ENCODE results near the gene MRPS24.
"Not testable (repeated sequence)": the region's sequence is repeated elsewhere in the genome, so short reads cannot be mapped to it uniquely, and the experiment has no call there.

MRPS24 gene

DNA sequence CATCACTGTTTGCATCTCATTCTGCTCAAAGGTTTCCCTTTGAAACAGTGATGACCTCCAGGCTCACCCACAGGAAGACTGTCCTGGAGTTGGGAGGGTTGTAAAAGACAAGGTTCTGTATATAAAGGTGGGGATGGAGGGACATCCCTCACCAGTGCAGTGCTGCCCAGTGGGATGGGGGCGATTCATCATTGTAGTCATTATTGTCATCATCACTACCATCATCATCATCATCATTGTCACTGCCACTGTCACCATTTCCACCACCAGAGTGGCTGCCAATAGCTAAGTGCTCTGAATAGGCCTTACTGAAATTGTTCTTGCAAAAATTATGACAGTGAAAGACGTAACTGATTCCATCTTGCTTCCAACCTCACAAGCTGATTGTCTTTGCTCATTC, 24.7 kb downstream of the MRPS24 start:
- in situ Hi-C loops (cut with HindIII; ENCODE audit: low sequenced_read_pairs) = no loop called here
- TF ChIP-seq, protein P1, sequence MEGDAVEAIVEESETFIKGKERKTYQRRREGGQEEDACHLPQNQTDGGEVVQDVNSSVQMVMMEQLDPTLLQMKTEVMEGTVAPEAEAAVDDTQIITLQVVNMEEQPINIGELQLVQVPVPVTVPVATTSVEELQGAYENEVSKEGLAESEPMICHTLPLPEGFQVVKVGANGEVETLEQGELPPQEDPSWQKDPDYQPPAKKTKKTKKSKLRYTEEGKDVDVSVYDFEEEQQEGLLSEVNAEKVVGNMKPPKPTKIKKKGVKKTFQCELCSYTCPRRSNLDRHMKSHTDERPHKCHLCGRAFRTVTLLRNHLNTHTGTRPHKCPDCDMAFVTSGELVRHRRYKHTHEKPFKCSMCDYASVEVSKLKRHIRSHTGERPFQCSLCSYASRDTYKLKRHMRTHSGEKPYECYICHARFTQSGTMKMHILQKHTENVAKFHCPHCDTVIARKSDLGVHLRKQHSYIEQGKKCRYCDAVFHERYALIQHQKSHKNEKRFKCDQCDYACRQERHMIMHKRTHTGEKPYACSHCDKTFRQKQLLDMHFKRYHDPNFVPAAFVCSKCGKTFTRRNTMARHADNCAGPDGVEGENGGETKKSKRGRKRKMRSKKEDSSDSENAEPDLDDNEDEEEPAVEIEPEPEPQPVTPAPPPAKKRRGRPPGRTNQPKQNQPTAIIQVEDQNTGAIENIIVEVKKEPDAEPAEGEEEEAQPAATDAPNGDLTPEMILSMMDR (IDR thresholded peaks at IDR 0.05; ENCODE audit: low read depth, low read length, missing control alignments) = no peak
- DNase-seq (ENCODE audit: low read depth) = no peak
- H3K4me3 ChIP-seq (ENCODE audit: low read depth, low read length) = no peak overlapping the region

DNA sequence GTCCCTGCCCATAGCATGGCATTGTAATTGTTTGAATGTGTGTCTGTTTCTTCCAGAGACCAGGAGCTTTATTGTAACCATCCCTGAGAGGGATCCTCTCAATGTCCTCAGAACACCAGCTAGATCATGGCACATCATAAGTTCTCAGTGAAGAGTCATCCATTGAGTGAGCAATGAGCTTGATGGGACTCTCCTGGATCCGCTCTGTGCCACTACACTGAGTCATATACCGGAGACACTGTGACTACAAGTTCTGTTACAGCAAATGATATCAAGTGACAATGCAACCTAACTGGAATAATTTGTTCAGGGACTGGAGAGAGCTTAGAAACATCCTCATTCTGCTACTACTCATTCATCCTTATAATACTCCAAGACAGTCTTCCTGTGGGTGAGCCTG, 25.1 kb downstream of the MRPS24 start:
- DNase-seq (ENCODE audit: low read depth) = no peak
- TF ChIP-seq, protein P1 (IDR thresholded peaks at IDR 0.05; ENCODE audit: low read depth, low read length, missing control alignments) = no peak
- no peak overlapping the region for H3K4me3 ChIP-seq (ENCODE audit: low read depth, low read length)
- in situ Hi-C loops (cut with HindIII; ENCODE audit: low sequenced_read_pairs) = no loop called here

DNA sequence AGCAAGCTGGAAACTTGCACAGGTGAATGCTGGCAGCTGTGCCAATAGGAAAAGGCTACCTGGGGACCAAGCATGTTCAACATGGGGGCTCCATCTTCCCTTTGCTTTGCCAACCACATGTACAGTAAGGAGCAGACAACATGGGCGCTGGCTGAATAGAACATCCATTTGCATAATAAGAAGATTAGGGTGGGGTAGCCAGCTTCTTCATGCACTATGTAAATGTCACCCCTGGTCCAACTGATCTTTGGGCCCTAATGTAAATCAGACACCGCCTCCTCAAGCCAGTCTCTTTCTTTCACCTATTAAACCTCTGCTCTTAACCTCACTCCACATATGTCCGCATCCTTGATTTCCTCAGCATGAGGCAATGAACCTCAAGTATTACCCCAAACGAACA, 26.0 kb downstream of the MRPS24 start:
- H3K4me3 ChIP-seq (ENCODE audit: low read depth, low read length) = no peak overlapping the region
- TF ChIP-seq, protein P1 (IDR thresholded peaks at IDR 0.05; ENCODE audit: low read depth, low read length, missing control alignments) = no peak
- in situ Hi-C loops (cut with HindIII; ENCODE audit: low sequenced_read_pairs) = no loop called here
- no peak for DNase-seq (ENCODE audit: low read depth)

DNA sequence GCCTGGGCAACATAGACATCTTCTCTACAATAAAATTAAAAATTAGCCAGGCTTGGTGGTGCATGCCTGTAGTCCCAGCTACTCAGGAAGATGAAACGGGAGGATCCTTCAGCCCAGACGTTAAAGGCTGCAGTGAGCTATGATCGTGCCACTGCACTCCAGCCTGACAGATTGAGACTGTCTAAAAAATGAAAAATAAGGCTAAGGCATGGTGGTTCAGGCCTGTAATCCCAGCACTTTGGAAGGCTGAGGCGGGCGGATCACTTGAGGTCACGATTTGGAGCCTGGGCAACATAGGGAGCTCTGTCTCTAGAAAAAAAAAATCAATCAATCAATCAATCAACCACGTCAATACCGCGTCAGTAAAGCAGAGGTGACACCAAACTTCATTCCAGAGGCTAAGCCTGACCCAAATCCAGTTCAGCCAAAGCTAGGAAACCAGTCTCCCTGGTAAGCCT, 31.1 kb downstream of the MRPS24 start:
- no peak for DNase-seq (ENCODE audit: low read depth)
- peak overlapping the region; percentile 24 for H3K4me3 ChIP-seq (ENCODE audit: low read depth, low read length)
- in situ Hi-C loops (cut with HindIII; ENCODE audit: low sequenced_read_pairs) = no loop called here
- TF ChIP-seq, protein P1 (IDR thresholded peaks at IDR 0.05; ENCODE audit: low read depth, low read length, missing control alignments) = no peak

DNA sequence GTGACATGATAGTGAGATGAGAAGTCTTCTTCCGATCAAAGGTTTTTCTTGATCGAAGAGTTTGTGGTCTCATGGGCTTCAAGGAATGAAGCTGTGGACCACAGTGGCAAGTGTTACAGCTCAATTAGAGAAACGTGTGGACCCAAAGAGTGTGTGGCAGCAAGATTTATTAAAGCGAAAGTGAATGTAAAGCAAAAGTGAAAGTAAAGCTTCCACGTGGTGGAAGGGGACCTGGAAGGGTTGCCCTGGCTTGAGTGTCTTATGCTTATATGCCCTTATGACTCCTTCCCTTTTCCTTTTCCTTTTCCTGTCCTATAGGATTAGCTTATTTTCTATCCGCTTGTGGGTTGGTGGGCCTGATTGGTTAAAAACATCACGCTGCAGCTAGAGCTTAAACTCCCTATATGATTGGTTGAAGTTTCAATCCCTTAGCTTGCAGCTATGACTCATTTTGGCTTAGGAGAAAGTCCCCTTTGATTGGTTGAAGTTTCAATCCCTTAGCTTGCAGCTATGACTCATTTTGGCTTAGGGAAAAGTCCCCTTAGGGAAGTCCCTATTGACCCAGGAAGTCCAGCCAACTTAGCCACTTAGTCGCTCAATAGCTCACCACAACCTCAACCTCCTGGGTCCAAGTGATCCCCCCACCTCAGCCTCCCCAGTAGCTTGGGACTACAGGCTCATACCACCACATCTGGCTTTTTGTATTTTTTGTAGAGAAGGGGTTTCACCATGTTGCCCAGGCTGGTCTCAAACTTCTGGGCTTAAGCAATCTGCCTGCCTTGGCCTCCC, 34.7 kb downstream of the MRPS24 start:
- no peak for DNase-seq (ENCODE audit: low read depth)
- TF ChIP-seq, protein P1 (IDR thresholded peaks at IDR 0.05; ENCODE audit: low read depth, low read length, missing control alignments) = no peak

DNA sequence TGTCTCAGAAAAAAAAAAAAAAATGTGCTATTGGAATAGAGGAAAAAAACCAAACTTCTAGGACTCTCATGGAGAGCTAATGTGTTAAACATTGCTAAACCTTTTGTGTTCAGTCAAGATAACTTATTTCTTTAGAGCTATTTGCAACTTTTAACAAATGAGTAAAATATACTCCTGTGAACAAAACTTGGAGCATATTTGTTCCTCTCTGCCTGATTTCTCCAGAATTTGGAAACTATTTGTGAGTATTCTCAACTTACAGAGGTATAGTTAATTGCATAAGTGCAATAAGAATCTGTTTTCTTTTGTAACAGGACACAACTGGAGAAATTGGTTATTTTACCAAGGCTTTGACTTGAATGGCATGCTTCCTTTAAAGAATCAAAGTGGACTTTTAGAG, 38.4 kb downstream of the MRPS24 start:
- in situ Hi-C loops (cut with HindIII; ENCODE audit: low sequenced_read_pairs); DNase-seq (ENCODE audit: low read depth); H3K4me3 ChIP-seq (ENCODE audit: low read depth, low read length): not testable (repeated sequence)

More for the DNA sequence above, 34.7 kb downstream of the MRPS24 start:
- H3K4me3 ChIP-seq (ENCODE audit: low read depth, low read length) = no peak overlapping the region
- in situ Hi-C loops (cut with HindIII; ENCODE audit: low sequenced_read_pairs) = no loop called here

DNA sequence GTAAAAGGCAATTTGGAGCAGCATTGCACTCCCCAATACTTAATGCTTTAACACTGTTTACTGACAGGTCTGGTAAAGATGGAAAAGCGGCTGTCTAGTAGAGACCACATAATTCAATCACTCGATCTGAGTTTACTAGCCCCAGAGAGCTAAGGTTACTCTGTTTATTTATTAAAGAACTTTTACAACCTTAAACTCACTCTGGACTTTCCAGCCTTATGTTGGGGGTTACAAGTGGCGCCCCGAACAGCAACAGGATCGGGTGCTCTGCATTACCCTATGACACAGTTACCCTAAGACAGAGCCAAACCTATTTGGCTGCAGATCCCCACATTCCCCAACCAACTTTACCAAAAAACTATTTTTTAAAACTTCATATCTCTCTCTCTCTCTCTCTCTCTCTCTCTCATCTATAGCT, 43.9 kb downstream of the MRPS24 start:
- no peak for DNase-seq (ENCODE audit: low read depth)
- H3K4me3 ChIP-seq (ENCODE audit: low read depth, low read length) = no peak overlapping the region
- in situ Hi-C loops (cut with HindIII; ENCODE audit: low sequenced_read_pairs) = no loop called here
- TF ChIP-seq, protein P1 (IDR thresholded peaks at IDR 0.05; ENCODE audit: low read depth, low read length, missing control alignments) = no peak
